ENCODE measurements around the gene SPIB. TPM values are rescaled to one million over a fixed set of nuclear protein-coding genes. Genes with fewer than 3 reads are reported as not detected.

SPIB gene
- total and polyA plus RNA-seq, 8 donors = 0.19 to 53.3 (median 0.57) TPM; not detected in 2

- H3K9me3 ChIP-seq = no peaks in the 10 kb centered on the region
- no peaks in the 10 kb centered on the region for H3K36me3 ChIP-seq
- H3K27ac ChIP-seq = no peak overlapping the region
- no peak overlapping the region for H3K4me3 ChIP-seq
- WGBS, 5 donors = 34 to 50% (median 39%) methylated on average over 30 to 50 of the region's 50 CpGs
- TF ChIP-seq CTCF (IDR thresholded peaks at IDR 0.05) (no peak), POLR2AphosphoS5 (IDR thresholded peaks at IDR 0.05) (no peak), POLR2A (IDR thresholded peaks at IDR 0.05) (no peak), EP300 (IDR thresholded peaks at IDR 0.05) (no peak)
- DNase-seq = peak in 1 of 2 donors; percentile 32
- H3K4me1 ChIP-seq = no peaks in the 10 kb centered on the region
- peaks cover 0 to 60% (median 31%) of the 10 kb centered on the region in 3 donors for H3K27me3 ChIP-seq
- intact Hi-C loops (cut with DNase I; ENCODE audit: low total_unique reads) = loop anchor here (5.0 kb wide), 1 partner anchor 91 kb away; the partner anchor contains the start of gene NAPSA
These were observed 39.8 kb downstream of the SPIB start for GRCh38 chr19:50458396-50459066.

DNA sequence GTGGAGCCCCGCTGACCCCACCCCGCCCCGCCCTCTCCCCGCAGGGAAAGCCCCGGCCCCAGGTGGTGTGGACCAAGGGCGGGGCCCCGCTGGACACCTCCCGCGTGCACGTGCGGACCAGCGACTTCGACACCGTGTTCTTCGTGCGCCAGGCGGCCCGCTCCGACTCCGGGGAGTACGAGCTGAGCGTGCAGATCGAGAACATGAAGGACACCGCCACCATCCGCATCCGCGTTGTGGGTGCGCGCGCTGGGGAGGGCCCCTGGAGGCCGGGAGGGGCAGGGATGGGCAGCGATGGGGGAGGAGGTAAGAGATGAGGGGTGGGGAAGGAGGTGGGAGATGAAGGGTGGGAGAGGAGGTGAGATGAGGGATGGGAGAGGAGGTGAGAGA is 40.3 kb downstream of the SPIB start:
- Histone ChIP-seq H3K4me3 (no peak overlapping the region), H3K27me3 (peaks cover 0 to 60% (median 31%) of the 10 kb centered on the region in 3 donors), H3K4me1 (no peaks in the 10 kb centered on the region), H3K36me3 (no peaks in the 10 kb centered on the region), H3K27ac (no peak overlapping the region), H3K9me3 (no peaks in the 10 kb centered on the region)
- TF ChIP-seq CTCF (IDR thresholded peaks at IDR 0.05) (no peak), EP300 (IDR thresholded peaks at IDR 0.05) (no peak), POLR2A (IDR thresholded peaks at IDR 0.05) (no peak), POLR2AphosphoS5 (IDR thresholded peaks at IDR 0.05) (no peak)
- DNase-seq = no peak
- intact Hi-C loops (cut with DNase I; ENCODE audit: low total_unique reads) = loop anchor here (5.0 kb wide), 1 partner anchor 92 kb away; the partner anchor contains the start of gene NAPSA
- WGBS, 5 donors = 49 to 85% (median 55%) methylated on average over 4 to 32 of the region's 32 CpGs

GRCh38 chr19:50459638-50460037 is 40.9 kb downstream of the SPIB start:
- intact Hi-C loops (cut with DNase I; ENCODE audit: low total_unique reads) = loop anchor here (5.0 kb wide), 1 partner anchor 92 kb away; the partner anchor contains the start of gene NAPSA
- H3K4me3 ChIP-seq = no peak overlapping the region
- peaks cover 0 to 66% (median 31%) of the 10 kb centered on the region in 3 donors for H3K27me3 ChIP-seq
- DNase-seq = no peak
- H3K4me1 ChIP-seq = no peaks in the 10 kb centered on the region
- 43 to 71% (median 55%) methylated on average over 1 of the region's 1 CpG for WGBS, 5 donors
- H3K27ac ChIP-seq = no peak overlapping the region
- H3K36me3 ChIP-seq = no peaks in the 10 kb centered on the region
- TF ChIP-seq POLR2A (IDR thresholded peaks at IDR 0.05) = no peak
- TF ChIP-seq POLR2AphosphoS5 (IDR thresholded peaks at IDR 0.05) = no peak
- no peak for TF ChIP-seq EP300 (IDR thresholded peaks at IDR 0.05)
- TF ChIP-seq CTCF (IDR thresholded peaks at IDR 0.05) = no peak
- H3K9me3 ChIP-seq = no peaks in the 10 kb centered on the region

- DNase-seq = no peak
- Histone ChIP-seq H3K27me3 (peaks cover 0 to 72% (median 31%) of the 10 kb centered on the region in 3 donors), H3K27ac (no peak overlapping the region), H3K9me3 (no peaks in the 10 kb centered on the region), H3K36me3 (no peaks in the 10 kb centered on the region), H3K4me3 (no peak overlapping the region), H3K4me1 (no peaks in the 10 kb centered on the region)
- intact Hi-C loops (cut with DNase I; ENCODE audit: low total_unique reads) = no loop called here
- WGBS, 5 donors = 19 to 23% (median 22%) methylated on average over 13 of the region's 13 CpGs
- TF ChIP-seq CTCF (IDR thresholded peaks at IDR 0.05) = no peak
- no peak for TF ChIP-seq EP300 (IDR thresholded peaks at IDR 0.05)
- no peak for TF ChIP-seq POLR2AphosphoS5 (IDR thresholded peaks at IDR 0.05)
- TF ChIP-seq POLR2A (IDR thresholded peaks at IDR 0.05) = no peak
These were observed 41.5 kb downstream of the SPIB start for GRCh38 chr19:50460161-50460765.
